HG03520 (cell line): ENCODE measurements around the gene RAPGEF5.

Experiments used
- ATAC-seq: cut with Tn5 transposase; IDR thresholded peaks from one replicate; pipeline ENCODE4 v1.9.1; 2021; ENCODE audit warnings: mild to moderate bottlenecking, moderate library complexity; ENCODE audit not compliant: unreplicated experiment

Gene RAPGEF5

DNA sequence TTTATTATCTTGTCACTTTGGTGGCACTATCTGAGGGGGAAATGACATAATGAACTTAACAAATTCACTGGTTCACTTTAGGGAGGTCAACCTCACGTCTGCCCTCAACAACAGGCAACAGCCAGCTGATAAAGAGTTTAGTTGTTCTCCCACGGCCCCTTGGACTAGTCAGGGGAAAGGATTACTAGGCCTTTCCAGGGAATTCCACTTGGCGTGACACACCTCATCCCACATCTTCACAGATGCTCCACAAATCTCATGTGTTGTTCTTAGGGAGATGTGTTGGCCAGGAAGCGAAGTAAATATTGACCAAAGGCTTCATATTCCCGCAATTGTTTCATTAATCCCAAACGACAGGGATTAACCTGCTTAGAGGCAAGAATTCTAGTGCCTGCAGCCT, 227.8 kb downstream of the RAPGEF5 start:
- ATAC-seq: no peak

GRCh38 chr7:22128528-22128920, 228.4 kb downstream of the RAPGEF5 start:
- no peak for ATAC-seq

DNA sequence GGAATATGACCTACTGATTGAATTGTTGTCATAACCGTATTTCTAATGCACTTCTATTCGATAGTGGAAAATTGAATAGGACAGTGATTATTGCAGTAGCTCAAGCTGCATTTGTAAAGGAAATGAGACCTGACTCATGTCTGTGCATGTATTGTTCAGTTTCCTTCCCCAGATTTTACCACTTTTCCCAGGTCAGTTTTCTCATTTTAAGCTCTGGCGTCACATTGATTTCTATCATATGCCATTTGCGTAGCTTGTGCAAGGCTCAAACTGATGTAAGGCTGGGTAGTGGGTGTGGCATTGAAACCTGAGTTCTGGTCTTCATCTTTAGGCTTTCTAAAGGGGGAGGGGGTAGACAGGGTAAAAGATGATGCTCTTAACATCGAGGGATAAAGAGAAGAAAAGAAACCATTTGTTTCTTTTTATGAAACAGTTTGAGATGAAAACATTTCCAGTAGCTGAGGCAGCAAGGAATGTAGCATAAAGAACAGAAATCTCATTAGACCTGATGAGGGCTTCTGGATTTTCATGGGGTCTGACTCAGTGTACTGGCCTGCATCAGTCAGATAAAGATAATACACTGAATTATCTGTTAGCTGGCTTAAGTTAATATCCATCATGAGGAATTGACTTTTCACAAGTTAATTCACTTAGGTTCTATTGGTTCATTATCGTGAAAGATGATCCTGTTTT, 229.0 kb downstream of the RAPGEF5 start:
- no peak for ATAC-seq

- no peak for ATAC-seq
Measured at GRCh38 chr7:22125436-22125835, 231.5 kb downstream of the RAPGEF5 start.

- ATAC-seq: no peak
Measured at GRCh38 chr7:22124941-22125340, 232.0 kb downstream of the RAPGEF5 start.

GRCh38 chr7:22123139-22123538, 233.8 kb downstream of the RAPGEF5 start:
- no peak for ATAC-seq

DNA sequence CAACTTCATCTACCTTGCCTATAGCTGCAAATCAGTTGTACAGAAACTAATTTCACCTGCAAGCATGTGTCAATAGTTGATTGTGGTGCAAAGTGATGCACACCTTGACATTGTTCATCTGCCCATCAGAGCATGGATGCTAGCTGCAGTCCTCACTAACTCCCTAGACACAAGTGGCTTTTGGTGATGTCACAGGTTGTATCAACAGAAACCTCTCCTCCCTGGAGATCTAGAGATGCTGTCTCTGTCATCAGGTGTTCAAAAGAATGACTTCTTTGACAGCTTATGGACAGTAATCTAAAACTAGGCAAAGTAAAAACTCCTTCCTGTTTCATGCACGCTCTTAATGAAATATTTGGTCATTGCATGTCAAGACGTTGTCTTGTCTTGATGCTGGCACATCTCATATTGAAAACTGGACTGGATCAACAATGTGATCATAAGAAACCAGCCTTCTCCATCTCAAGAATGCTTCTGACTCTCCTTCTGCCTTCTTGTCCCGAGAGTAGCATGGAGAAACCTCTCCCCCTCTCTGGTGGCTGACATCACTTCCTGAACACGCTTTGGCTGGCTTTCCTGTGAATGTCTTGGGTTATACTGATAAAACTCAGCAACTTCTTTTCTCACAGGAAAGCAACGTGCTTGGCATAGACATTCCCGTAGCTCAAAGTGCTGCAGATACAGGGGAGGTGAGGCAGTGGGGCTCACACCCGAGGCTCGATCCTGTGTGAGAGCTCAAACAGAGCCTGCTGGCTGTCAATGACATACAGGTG, 235.1 kb downstream of the RAPGEF5 start:
- ATAC-seq: no peak

GRCh38 chr7:22120391-22121053, 236.4 kb downstream of the RAPGEF5 start:
- ATAC-seq: no peak

DNA sequence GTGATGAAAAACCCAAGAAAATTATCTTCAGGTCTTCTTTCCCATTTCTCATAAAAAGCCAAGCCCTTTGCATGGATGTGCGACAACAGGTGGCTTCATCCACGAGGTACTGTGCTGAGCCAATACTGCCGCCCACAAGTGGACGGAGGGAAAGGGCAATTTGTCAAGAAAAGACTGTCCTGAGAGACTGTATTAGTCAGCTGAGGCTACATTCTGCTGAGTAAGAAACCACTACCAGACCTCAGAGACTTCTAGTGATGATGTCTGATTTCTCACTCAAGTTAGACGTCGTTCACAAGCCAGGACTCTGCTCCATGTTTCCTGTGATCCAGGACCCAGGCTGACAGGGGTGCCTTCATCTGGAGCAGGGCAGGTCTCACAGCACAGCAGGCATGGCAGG, 239.7 kb downstream of the RAPGEF5 start:
- no peak for ATAC-seq

GRCh38 chr7:22116451-22117030, 240.4 kb downstream of the RAPGEF5 start:
- ATAC-seq: no peak

DNA sequence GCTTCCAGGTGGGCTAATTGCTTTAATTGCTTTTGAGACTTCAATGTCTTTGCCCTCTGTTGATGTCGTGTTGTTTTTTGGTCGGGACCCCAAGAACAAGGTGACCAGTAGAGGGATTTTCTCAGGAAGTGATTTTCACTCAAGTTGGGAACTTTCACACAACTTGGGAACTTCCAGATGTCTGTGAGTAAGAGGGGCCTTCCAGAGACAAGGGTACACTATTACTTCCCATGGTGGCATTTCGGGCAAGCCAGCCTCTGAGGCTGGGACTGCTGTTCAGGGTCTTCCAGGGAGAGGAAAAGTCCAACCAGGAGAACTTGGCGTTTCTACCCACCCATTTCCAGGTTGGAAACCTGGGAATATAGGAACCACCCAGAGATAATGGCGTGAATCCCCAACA, 241.3 kb downstream of the RAPGEF5 start:
- ATAC-seq: no peak

GRCh38 chr7:22114440-22114981, 242.4 kb downstream of the RAPGEF5 start:
- no peak for ATAC-seq

DNA sequence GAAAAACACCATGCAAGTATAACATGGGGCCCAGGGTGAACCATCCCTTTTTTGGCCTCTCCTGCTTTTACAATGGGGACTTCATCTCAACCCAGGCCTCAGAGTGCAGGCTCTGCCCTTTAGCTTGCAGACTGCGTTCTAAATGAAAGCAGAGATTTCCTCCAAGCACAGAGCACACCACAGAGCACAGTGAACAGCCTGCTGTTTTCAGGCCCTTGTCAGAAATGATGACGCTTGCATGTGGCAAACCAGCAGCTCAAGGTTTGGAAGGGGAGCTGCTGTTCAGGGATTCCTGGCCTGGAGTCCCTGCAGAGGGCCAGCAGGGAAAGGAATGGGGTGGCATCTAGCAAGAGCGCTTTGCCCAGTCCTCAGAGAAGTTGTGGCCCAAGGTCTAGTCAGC, 243.9 kb downstream of the RAPGEF5 start:
- no peak for ATAC-seq

DNA sequence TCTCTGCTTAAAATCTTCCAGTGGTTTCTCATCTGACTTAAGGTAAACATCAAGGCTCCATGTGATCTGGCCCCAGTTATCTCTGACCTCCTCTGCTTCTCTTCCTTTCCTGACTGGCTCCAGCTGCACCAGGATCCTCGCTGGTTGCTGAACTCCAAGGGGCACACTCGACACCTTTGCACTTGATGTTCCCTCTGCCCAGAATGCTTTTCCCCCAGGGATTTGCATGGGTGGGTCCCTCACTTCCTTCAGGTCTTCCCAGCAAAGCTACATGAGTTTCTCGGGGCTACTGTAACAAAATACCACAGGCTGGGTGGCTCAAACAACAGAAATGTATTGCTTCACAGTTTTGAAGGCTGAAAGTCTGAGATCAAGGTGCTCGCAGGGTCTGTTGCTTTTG, 245.3 kb downstream of the RAPGEF5 start:
- no peak for ATAC-seq

DNA sequence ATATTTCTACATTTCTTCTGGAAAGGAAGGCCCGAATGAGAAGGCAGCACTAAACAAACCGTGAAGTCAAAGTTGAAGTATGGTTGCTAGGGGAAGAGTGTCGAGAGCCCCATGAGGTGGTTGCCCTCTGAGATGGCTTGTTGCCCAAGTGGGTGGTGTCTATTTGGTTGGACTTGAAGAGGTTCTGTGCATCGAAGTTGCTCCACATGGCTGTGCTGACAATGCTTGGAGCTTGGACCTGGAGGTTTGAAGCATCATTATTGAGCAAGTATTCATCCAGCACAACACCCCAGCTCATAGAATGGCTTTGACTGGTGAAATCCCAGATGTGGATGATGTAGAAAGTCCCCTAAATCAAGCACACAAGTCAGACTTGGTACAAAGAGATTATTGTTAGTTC, 246.1 kb downstream of the RAPGEF5 start:
- no peak for ATAC-seq

DNA sequence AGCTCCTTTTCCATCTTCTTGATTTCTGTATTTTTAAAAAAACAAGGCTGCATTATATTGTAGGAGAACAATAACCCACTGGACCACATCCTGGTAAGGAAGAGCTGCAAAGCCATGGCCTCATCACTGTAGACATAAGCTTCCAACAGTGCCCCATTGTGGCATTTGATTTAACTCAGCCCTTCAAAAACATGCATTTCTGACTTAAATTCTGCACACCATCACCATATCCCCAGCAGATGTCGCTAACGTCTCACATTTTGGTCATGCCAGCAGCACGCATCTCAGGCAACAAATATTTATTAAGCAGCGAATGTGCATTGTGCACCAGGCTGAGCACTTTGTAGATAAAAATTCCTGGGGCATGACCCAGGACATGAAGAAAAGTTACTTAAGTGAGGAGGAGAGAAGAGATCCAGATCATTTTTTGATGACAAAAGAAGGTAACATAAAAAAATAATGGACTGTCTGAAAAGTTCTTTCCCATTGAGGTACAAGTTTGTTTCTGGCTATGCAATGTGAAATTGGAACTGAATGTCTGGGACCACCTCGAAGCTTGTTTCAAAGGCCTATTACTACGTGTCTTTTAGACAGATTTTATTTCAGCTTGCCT, 246.6 kb downstream of the RAPGEF5 start:
- ATAC-seq: peak; percentile 83

DNA sequence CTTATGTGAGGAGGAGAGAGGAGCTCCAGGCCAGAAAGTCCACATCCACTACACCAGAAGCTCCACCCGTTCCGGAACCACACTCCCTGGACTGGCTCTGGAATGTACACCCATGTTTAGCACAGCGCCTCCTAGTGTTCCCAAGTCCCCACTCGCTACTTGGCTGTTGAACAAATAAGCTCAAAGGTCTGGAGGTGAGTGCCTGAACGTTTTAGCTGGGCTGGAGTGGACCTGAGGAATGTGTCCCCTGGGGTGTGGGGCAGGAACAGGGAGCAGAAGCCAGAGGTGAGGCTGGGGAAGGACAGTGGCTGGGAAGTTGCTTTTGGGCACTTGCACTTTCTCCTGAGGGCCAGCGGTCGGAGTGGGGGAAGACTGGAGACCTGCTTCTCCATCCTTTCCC, 247.2 kb downstream of the RAPGEF5 start:
- no peak for ATAC-seq

DNA sequence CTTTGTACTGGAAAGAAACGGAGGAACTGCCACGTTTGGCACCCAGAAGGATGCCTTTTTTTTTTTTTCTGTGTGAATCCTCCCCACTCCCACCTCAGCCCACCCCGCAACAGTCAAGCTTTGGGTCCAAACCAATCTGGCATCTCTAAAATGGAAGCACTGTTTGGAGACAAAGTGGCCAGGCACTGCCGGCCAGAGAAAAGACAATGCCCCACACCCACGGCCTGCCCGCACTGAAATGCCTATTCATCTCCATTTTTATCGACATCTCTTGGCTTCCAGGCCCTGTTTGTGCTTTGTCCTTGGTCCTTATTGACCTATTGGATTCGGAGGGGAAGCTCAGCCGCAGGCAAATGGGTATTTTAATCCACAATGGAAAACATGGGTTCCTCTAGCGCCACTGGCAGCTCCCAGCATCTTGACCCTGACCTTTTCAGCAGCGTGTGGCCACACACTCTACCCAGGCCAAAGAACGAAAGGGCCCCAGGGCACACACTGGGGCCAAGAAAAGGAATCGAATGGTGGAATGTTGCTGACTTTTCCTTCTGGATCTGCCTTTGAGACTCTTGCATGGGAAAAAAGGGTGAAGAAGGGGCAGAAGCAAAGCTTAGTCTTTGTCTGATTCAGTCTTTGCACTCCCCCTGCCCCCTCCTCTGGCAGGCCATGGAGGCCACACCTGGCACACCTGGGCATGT, 248.7 kb downstream of the RAPGEF5 start:
- no peak for ATAC-seq

DNA sequence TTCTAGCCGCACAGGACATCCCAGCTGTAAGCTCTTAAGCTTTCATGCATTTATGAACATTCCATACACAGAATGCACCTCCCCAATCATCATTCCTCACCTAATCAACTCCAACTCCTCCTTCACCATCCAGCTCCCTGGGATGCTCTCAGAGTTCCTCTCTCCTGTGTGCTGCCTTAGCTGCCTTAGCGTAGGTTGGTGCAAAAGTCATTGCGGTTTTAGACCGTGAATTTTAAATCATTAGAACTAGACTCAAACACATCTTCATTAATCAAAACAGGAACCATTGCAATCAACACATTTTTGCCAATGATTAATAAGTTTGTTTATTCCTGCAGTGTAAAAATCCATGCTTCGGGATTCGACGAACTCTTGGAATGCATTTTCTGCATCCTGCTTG, 251.4 kb downstream of the RAPGEF5 start:
- no peak for ATAC-seq
